HFFc6 (cell line): ENCODE measurements around the gene TAS1R2. TPM values are rescaled to one million over a fixed set of nuclear protein-coding genes. Genes with fewer than 3 reads are reported as not detected.

Experiments used
- DNase-seq: peaks from one replicate; pipeline ENCODE4 v3.0.0-alpha.2; 2018
- H3K27ac Mint-ChIP-seq: 2 replicates; pipeline ENCODE4 v1.8.0; 2020; ENCODE audit warnings: mild to moderate bottlenecking, mixed read lengths
- H3K27me3 Mint-ChIP-seq: 2 replicates; pipeline ENCODE4 v1.8.0; 2021; ENCODE audit warnings: mild to moderate bottlenecking, moderate library complexity, mixed read lengths; ENCODE audit not compliant: insufficient read depth
- H3K36me3 Mint-ChIP-seq: 2 replicates; pipeline ENCODE4 v1.8.0; 2021; ENCODE audit warnings: low read depth, mixed read lengths
- H3K4me1 Mint-ChIP-seq: 2 replicates; pipeline ENCODE4 v1.8.0; 2020; ENCODE audit warnings: low read depth, mixed read lengths
- H3K4me3 Mint-ChIP-seq: 2 replicates; pipeline ENCODE4 v1.8.0; 2020; ENCODE audit warnings: mild to moderate bottlenecking, moderate library complexity, mixed read lengths
- H3K9me3 Mint-ChIP-seq: 2 replicates; pipeline ENCODE4 v1.8.0; 2020; ENCODE audit warnings: mild to moderate bottlenecking, mixed read lengths
- CTCF ChIP-seq: fragments of 200-600 bp; sonication (generic); IDR thresholded peaks from 2 replicates; pipeline ENCODE4 v1.5.0; 2021; ENCODE audit warnings: antibody characterized with exemption, mild to moderate bottlenecking
- total RNA-seq, 6 experiments: library from RNA; stranded (reverse); fragmentation: NEBNext Ultra II Directional; extraction: Animal tissue kit (Norgen Biotek cat#: 25700); gene quantifications; 2 replicates in 1 of 6; 3 replicates in 5 of 6; pipeline ENCODE4 v1.2.3, GENCODE V29; 2021

The TAS1R2 gene
- total RNA-seq, 6 experiments from 2014 or later = not detected

- Mint-ChIP-seq H3K27ac (no peak overlapping the region), H3K27me3 (peaks cover 15% of the 10 kb centered on the region)
These were observed 52.0 kb downstream of the TAS1R2 start for GRCh38 chr1:18807334-18808063.

GRCh38 chr1:18805925-18806849 is 53.3 kb downstream of the TAS1R2 start:
- TF ChIP-seq CTCF = no peak
- Mint-ChIP-seq H3K36me3 (no peaks in the 10 kb centered on the region), H3K4me1 (0 out of 2 replicates have a peak, but pooled peaks cover 6% of the 10 kb centered on the region), H3K4me3 (no peak overlapping the region), H3K27ac (no peak overlapping the region), H3K9me3 (no peaks in the 10 kb centered on the region), H3K27me3 (peaks cover 15% of the 10 kb centered on the region)
- DNase-seq = peak; percentile 33

More at GRCh38 chr1:18807334-18808063, 52.0 kb downstream of the TAS1R2 start:
- H3K4me1 Mint-ChIP-seq = 0 out of 2 replicates have a peak, but pooled peaks cover 6% of the 10 kb centered on the region
- no peak for TF ChIP-seq CTCF
- H3K36me3 Mint-ChIP-seq = no peaks in the 10 kb centered on the region
- H3K4me3 Mint-ChIP-seq = no peak overlapping the region
- DNase-seq = no peak
- no peaks in the 10 kb centered on the region for H3K9me3 Mint-ChIP-seq

GRCh38 chr1:18805150-18805879 is 54.1 kb downstream of the TAS1R2 start:
- Mint-ChIP-seq H3K4me1 (0 out of 2 replicates have a peak, but pooled peaks cover 6% of the 10 kb centered on the region), H3K36me3 (no peaks in the 10 kb centered on the region), H3K9me3 (no peaks in the 10 kb centered on the region), H3K4me3 (no peak overlapping the region), H3K27me3 (peaks cover 14% of the 10 kb centered on the region), H3K27ac (no peak overlapping the region)
- no peak for DNase-seq
- TF ChIP-seq CTCF = no peak

- Mint-ChIP-seq H3K27me3 (peaks cover 9% of the 10 kb centered on the region), H3K36me3 (no peaks in the 10 kb centered on the region), H3K4me3 (no peak overlapping the region), H3K27ac (no peak overlapping the region), H3K9me3 (no peaks in the 10 kb centered on the region), H3K4me1 (0 out of 2 replicates have a peak, but pooled peaks cover 6% of the 10 kb centered on the region)
- TF ChIP-seq CTCF = no peak
- DNase-seq = no peak
These were observed 55.6 kb downstream of the TAS1R2 start for GRCh38 chr1:18803851-18804250.

- Mint-ChIP-seq H3K4me3 (no peak overlapping the region), H3K9me3 (no peaks in the 10 kb centered on the region), H3K27me3 (peaks cover 8% of the 10 kb centered on the region), H3K4me1 (0 out of 2 replicates have a peak, but pooled peaks cover 6% of the 10 kb centered on the region), H3K36me3 (no peaks in the 10 kb centered on the region), H3K27ac (no peak overlapping the region)
- no peak for TF ChIP-seq CTCF
- no peak for DNase-seq
These were observed 56.2 kb downstream of the TAS1R2 start for GRCh38 chr1:18803151-18803791.
